GM18498 (cell line): Measurements from ENCODE around the gene ATG12.
"Not testable (repeated sequence)": the region's sequence is repeated elsewhere in the genome, so short reads cannot be mapped to it uniquely, and the experiment has no call there.

Experiments used
- ATAC-seq: cut with Tn5 transposase; IDR thresholded peaks from one replicate; pipeline ENCODE4 v1.9.1; 2021; ENCODE audit warnings: mild to moderate bottlenecking, moderate library complexity; ENCODE audit not compliant: unreplicated experiment

The ATG12 gene

DNA sequence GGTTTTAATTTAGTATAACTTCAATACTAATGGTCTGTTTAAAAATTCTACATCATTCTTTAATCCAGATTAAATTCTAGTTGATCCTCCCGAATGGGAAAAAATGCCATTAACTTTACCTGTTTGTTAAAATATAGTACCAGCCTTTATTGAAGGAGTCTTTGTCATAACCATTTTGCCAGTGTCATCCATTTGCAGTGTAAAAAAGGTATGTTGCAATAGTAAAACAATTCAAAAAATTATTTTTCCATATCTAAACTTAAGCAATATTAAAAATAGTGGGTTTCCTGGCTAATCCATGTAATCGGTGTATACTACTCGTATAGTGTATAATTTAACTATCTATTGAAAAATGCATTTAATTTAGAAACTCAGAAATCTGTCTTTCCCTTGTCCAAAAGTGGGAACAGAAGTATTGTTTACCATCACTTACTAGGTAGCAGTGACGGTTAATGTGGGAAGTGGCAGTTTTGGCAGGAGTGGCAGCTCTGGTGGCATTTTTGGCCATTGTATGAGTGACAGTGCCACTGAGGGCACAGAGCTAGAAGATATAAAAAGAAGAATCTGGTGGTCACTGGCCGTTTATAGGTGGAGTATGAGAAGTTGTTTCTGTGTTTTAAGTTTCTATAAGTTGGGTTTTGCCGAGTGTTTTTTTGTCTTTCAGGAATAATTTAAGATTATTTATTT lies 2.2 kb upstream of the ATG12 start:
- ATAC-seq = no peak

DNA sequence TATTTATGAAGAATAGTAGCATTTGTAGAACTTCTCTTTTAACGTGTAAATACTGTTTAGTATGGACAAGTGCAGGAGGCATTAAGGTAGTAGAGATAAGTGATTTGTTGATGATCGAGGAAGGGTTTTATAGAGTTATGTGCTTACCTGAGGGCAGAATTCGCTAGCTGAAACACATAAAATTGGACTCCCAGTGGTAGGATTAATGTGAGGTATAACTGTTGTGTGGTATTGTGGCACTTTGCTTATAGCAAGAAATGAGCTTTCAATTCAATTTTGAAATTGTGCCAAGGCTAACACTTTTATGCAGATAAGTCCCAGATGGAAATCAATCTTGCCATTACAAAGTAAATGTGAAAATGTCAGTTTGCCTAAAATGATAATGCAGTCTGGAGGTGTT lies 1.6 kb upstream of the ATG12 start:
- ATAC-seq = no peak

DNA sequence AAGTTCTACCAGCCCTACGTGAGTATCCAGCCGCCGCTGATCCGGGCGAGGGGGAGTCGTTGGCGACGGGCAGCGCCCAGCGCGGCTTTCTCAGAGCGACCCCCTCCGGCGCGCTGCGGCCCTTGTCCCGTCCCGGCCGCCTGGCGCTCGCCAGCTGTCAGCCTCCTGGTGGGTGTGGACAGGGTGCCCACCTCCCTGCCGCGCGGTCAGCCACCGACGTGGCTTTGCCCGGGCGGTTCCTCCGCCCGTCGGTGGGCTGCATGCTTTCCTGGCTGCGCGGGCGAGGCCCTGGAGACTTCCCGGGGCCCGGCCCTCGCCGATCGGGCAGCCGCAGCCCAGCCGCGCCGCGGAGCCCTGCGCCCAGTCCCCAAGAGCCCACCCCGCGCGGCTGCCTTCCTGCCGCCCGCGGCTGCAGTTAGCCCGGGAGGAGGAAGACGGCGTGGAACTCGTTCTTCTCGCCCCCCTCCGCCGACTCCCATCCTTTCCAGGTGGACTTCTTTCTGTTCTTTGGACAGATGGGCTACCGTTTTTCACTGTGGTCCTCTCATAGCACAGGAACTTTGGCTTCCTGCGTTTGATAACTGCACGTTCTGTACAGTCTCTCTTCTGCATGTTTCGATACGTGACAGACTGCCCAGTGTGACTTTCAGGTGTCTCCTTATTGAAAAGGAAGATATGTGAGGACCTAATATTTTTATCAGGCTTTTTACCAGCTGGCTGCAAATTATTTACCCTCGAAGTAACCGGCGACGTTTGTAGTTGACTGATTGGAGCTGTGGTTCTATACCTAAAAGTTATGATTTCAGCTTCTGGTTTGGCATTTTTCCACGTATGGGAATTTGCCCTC lies 947 bp upstream of the ATG12 start:
- ATAC-seq = peak; percentile 38

- ATAC-seq = no peak
Measured at GRCh38 chr5:115840873-115841272, 492 bp downstream of the ATG12 start.

DNA sequence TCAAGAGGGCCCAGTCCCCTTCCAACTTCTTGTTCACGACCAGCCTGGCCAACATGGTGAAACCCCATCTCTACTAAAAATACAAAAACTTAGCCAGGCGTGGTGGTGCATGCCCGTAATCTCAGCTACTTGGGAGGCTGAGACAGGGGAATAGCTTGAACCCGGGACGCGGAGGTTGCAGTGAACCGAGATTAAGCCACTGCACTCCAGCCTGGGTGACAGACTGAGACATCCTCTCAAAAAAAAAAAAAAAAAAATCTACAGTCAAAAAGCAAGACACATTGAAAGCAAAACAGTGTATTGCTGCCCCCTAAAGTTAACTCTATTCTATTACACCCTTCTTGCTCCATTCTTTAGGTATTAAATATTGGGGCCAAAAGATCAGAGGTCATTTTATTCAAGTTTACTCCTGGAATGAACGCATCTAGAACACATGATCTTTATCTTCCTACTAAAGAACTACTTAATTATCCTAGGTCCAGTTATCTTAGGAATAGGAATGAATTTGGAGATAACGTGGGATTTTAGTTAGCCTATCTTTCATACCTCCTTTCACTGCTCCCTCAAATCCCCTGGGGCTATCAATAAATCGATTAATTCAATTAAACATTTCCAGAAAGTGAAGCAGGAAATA lies 2.4 kb downstream of the ATG12 start:
- peak; percentile 9 for ATAC-seq

DNA sequence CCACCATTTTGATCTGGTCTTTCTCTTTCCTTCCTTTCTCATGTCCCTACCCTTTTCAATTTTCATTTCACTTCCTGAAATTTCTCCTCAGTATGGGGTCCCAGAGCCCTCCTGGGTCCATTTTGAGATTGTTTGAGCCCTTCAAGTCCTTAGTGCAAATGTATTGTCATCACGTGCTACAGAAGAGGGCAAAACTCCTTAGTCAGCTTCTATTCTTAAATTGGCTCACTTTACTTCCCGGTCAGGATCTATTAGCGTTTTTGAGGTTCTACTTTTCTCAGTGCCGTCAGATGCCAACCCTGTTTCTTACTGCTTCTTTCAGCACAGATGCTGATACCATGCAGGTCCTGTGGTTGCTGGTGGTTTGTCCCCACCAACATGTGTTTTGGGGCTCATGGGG lies 5.9 kb downstream of the ATG12 start:
- no peak for ATAC-seq

- ATAC-seq = peak; percentile 68
Measured at GRCh38 chr5:115831163-115831768, 10.1 kb downstream of the ATG12 start.

GRCh38 chr5:115829913-115830312 lies 11.5 kb downstream of the ATG12 start:
- no peak for ATAC-seq

- ATAC-seq = no peak
Measured at GRCh38 chr5:115825948-115826347, 15.4 kb downstream of the ATG12 start.

DNA sequence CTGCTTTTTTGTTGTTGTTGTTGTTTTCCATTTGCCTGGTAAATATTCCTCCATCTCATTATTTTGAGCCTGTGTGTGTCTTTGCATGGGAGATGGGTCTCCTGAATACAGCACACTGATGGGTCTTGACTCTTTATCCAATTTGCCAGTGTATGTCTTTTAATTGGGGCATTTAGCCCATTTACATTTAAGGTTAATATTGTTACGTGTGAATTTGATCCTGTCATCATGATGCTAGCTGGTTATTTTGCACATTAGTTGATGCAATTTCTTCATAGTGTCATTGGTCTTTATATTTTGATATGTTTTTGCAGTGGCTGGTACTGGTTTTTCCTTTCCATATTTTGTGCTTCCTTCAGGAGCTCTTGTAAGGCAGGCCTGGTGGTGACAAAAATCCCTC lies 16.4 kb downstream of the ATG12 start:
- ATAC-seq = not testable (repeated sequence)

DNA sequence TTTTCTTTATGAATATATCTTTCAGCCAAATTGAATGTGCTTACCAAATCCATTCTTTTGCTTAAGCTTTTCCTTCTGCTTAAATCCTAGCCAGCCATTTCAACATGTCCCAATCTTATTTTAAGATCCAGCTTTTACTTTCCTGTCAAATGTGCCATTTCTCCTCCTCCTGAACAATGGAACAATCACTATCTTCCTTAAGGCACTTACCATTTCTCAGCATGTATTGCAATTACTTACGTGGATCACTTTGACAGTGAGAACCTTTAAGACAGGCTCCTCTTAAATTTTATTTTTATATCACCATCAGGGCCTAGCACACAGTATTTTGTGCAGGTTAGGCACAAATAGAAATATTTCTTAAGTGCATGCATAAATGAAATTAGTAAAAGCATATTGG lies 20.5 kb downstream of the ATG12 start:
- no peak for ATAC-seq

GRCh38 chr5:115818821-115819220 lies 22.5 kb downstream of the ATG12 start:
- no peak for ATAC-seq

DNA sequence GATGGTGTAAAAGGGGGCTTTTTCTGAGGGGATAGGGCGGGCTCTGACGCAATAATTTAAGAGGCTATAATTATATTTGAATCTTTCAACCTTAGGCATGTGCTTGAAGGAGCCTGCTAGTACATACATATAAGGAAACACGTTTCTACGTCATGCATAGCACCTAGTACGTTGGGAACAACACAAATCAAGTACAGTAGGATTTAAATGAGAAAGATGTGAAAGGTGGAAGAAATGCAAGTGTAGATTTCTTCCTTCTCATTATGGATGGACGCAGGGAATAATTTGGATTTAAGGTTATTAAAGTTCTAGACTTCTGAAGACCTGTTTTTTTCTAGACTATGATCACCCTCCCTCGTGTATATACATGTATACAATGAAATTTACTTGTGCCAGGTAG lies 24.0 kb downstream of the ATG12 start:
- no peak for ATAC-seq

GRCh38 chr5:115816226-115817081 lies 24.9 kb downstream of the ATG12 start, which contains the start of gene CDO1:
CDO1 (minus strand) TSS chr5:115816659; CDS start chr5:115816397, 262 bp downstream.
- ATAC-seq = no peak

DNA sequence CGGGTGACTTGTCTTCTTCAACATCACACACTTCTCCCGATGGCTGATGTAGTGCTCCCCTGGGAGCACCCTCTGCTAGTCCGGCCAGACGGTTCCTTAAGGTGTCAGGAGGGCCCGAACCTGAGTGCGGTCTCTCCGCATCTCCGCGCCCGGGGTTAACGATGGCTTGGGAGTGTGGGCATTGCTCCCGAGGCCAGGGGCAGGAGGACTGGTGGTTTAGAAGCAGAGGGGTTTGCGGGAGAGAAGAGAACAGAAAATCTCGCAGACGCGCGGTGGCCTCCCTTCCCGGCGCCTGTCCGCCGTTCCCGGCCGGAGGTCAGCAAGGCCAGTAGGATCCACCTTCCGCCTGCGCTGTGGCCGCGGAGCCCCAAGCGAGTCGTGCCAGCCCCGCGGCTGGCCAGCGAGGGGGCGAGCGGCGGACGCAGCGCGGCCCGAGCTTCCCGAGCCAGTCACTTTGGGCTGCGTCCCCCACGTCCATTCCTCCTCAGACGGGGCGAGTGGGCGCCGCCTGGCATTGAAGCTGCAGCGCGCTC lies 25.6 kb downstream of the ATG12 start:
- no peak for ATAC-seq

DNA sequence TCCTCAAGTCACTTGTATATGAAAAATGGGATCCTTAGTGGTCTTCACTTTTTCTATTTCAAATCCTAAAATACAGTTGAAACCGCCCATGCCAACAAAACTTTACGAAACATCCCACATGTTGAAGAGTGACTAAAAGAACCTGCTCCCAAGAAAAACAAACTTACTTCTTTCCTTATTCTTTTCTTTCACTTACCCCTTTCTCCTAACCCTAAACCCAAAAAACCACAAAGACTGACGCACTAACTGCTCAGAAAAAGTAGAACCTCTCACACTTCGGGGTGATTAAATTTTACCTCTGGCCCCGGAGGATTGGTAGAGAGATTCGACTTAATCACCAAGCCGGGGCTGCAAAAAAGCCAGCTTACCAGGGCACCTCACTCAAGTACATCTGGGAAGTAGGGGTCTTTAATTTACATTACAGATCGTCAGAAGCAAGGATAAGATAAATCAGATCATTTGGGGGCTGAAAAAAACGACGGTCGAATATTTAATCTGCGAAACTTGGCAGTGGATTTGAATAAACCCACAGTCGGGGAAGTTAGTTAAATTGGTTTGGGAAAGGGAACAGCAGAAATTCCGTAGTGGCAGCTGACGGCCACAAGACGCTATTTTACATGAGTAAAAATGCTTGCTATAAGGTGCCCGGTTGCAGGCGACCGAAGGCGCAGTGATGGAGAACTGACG lies 26.2 kb downstream of the ATG12 start:
- ATAC-seq = no peak

DNA sequence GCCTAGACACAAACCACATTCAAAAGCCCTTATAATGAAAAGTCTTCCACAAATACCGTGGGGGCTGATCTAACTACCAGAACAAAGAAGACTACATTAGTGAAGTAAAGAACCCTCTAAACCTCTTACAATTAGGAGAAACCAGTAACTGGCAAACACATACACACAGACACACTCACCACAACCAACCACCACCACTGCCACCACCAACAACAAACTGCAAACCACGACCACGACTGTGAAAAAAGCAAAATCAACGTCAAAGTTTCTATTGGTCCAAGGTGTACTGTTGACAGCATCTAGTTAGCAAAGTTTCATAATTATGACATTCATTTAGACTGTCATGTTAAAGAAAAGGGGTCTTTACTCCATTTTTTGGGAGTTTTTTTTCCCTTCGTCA lies 27.6 kb downstream of the ATG12 start:
- ATAC-seq = no peak

DNA sequence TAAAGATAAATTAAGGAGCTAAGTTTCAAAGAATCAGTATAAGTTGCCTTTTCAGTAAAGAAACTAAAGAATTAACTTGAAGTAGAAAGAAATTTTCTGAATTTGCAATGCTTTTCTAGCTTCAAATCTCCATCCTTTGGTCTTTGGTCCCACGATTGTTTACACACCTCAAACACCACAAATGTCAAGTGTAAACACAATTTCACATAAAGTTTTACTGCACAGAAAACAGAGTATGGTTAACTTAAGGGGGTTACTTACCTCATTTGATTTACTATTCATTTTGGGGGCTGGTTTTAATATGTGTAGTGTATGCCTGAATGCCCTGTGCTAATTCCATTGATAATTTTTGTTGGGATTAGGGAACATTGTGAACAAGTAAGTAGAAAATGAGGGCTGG lies 29.0 kb downstream of the ATG12 start:
- ATAC-seq = no peak

- ATAC-seq = no peak
Measured at GRCh38 chr5:115811406-115811805, 30.0 kb downstream of the ATG12 start.

GRCh38 chr5:115810761-115811160 lies 30.6 kb downstream of the ATG12 start:
- ATAC-seq = no peak
